DMS79 treated with DMSO at 0.1 percent for 48 hours (cell line): ENCODE measurements around the gene PPP1R9A.

ENCODE experiments used
- DNase-seq: peaks from one replicate; lab custom pipeline; 2025; lab: John Stamatoyannopoulos, UW

The PPP1R9A gene

DNA sequence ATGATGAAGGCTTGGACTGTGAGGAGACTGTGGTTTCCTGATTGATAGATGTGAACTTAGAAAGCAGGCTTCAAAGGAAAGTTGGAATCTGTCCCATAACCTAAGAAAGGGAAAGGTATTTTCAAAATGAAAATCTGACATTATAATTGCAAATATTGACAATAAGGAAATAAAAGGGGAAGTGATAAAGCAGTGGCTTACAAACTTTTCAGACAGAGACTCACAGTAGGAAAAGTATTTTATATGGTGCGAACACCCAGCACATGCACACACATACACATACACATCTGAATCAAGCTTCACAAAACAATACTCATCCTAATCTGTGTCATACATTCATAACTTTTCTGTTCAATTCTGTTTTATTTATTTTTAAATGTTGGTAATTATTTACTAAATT is 412.2 kb downstream of the PPP1R9A start:
- no peak for DNase-seq

DNA sequence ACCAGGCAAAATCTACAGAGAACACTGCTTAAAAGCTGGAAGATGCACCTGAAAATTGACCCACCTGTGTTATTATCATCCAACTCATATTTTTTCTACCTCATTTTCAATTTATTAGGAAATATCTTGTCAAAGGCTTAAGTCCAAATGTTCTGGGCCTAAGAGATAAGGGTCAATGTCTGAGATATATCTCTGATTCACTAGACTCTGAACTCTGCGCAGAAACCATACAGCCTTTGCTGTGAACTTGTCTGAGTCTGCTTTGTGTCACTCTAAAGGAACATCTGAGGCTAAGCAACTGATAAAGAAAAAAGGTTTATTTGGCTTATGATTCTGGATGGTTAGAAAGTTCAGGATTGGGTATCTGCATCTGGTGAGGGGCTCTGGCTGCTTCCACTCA is 413.3 kb downstream of the PPP1R9A start:
- DNase-seq, result no peak

DNA sequence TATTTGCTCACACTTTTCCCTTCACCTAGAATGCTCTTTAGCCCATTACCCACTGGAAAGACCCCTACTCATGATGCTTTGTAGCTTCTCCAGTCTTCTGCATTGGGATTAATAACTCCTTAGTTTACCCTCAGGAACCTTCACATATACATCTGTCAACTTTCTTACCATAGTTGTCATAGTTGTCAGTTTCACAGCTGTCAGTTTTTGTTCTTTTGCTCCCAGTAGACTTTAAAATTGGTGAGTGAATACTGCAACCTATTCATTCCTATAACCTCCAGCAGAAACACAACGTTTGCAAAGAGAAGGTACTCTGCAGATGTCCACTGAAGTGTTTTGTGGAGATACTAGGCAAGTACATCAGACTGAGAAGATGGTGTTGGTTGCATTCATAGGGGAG is 414.3 kb downstream of the PPP1R9A start:
- no peak for DNase-seq

DNA sequence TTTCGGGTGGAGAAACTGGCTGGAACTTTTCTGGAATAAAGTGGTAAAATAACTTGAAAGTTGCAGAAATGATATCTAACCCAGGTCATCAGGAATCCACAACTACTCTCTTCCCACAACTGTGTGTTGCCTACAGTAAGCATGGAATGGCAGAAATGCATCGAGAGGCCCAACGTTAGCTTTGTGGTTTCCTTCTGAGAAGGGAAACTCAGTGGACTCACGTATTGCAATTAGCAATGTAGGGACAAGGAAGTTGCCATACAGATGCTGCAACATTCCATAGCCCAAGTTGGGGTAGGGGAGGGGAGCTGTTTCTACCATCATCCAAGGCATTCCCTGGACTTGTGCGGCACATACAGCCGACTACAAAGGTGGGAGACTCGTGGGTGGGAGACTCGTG is 415.0 kb downstream of the PPP1R9A start:
- no peak for DNase-seq

DNA sequence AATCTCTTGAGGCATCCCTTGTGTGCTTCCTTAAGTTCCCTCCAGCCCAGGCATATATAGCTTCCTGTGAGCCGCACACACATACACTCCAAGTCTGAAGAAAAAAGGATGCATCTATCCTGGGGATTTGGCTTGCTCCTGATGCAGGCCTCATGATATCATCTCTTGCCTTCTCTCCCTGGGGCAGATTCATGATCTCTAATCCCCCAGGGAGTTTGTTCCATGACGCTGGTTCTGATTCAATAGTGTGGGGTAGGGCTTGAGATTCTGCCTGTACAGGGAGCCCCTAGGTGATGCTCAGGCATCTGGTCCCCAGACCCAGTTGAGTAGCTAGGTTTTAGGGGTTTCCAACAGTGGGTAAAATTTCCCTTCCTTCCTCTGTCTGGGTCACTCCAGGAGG is 415.5 kb downstream of the PPP1R9A start:
- no peak for DNase-seq

DNA sequence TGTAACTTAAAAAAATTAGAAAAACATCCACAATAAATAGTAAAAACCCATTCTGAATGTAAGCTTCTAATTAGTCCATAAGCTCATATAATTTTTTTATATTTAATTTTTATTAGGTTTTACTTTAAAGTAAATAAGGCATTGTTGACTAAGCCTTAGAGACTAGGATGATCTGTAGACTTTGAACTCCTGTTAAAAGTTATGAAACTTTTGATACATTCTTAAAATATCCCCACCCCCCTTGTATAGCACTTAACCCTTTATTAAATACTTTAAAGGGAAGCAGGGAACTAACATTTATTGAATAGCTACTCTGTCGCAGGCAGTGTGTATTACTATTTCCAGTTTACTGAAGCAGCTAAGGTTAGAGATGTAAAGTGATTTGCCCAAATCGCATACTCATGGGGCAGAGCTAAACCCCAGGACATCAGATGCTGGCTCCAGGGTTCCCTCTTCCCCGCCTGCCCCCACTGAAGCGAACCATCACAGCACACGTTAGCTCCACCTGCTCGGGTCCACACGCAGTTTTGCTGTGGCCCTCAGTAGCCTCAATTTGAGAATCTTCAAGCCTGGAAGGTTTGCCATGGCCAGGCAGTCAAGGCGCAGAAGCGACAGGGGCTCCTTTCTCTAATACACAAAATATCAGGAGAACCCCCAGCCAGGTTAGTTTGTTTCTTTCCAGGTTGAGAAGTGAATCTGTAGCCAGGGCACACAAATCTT is 416.2 kb downstream of the PPP1R9A start:
- no peak for DNase-seq

DNA sequence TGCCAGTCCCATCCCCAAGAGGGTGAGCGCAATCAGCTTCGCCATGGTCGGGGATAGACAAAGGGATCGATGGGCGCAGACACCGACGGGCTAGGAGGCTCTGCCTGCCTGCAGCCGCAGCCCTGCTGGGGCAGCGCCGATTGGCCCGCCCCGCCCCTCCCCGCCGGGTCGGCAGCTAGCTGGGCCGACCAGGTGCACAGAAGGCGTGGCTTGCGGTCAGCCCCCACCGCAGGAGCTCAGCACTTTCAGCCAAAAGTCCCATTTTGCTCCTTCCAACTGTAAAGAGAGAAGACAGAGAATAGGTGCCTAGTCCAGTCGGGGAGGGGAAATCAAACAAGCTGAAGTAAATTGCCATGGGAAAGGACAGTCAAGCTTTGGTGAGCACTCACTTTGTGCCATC is 417.0 kb downstream of the PPP1R9A start, which contains the start of gene PON1:
Gene PON1 (minus strand): TSS at position 102 of the 400 bp plus-strand sequence. CDS start 57 bp downstream, at position 45.
- DNase-seq, result no peak

DNA sequence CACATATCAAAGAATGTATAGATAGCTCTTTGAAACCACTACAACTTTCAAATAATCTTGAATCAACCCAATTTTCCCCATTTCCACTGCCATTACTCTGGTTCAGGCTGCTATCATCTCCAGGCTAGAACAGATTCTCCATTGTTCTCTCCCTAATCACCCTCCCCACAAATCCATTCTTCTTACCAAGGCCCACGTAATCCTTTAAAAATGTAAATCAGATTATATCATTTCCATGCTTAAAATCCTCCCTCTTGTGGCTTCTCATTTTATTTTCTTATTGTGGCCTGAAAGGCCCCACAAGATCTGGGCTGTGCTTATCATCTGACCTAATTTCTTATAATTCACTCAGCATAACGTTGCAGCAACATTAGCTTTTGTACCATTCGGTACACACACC is 420.0 kb downstream of the PPP1R9A start:
- DNase-seq, result no peak

DNA sequence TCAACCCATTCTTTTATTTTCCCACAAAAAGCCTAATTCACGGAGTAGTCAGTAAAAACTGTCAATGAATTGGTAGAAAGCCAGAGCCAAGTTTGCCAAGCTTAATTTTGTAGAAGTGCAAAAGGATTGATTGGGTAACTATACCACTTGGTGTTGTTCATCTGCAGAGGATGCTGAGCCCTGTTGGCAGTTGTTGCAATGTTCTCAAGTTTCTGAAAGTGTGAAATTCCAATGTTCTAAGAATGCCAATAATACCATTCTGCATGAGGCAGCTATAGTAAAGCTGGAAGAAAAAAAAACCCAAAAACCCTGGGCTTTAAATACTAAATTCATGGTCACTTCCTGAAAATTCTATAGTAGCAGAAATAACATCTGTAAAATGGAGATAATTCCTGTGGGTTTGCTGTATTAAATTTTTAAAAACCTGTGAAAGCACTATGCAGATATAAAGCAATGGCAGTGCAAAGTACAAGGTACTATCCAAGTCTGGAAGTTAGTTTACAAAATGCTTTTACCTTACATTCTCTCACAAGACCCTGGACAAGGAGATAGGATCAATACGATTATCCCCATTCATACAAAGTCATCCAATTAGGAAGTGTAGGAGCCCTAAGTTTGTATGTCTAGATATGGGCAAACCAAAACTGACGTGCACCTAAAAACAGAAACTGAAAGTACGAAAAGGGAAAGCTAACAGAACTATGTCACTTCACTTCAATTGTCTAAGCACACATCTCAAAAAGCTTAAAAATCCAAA is 423.0 kb downstream of the PPP1R9A start:
- no peak for DNase-seq

DNA sequence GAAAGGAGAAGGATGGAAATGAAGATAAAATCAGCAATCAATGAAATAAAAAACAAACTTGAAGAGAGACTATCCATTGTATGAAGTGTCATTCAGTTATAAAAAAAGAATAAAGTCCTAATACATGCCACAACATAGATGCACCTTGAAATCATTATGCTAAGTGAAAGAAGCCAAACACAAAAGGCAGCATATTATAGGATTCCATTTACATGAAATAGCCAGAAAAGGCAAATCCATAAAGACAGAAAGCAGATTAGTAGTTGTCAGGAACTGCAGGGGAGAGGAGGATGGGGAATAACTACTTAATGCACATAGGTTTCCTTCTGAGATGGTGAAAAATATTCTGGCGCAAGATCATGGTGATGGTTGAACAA is 423.6 kb downstream of the PPP1R9A start:
- DNase-seq, result no peak

DNA sequence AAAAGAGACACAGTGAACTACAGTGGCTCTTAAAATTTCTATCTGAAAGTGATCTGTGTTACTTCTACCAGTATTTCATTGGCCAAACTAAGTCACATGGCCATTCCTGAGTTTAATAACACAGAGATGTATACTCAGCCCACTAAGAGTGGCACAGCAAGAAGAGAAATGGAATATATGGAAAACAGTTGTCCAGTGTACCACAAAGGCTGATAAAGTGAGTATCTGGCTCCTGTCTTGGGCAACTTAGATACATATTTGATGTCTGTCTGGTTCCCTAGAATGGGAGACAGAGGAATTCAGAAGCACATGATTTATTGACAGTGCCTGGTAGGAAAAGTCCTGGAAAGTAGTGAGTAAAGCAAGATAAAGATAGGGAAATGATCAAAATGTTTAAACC is 427.1 kb downstream of the PPP1R9A start:
- DNase-seq, result no peak

DNA sequence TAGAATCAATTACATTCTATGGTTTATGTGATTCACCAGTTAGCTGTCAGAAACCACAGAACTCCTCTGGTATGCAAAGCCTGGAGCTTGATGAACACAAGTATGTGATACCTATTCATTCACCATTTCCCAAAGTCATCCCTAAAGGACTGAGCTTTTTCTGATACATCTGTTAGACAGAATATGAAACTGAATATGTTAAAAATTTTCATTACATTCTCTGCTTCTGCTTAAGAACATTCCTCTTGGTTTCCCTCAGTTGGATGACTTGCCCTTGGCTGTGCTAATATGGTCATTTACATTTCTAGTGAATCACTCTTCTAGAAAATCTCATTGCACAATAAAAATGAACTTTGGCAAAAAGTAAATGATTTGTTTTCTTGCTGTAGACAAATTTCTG is 427.7 kb downstream of the PPP1R9A start:
- DNase-seq, result no peak

DNA sequence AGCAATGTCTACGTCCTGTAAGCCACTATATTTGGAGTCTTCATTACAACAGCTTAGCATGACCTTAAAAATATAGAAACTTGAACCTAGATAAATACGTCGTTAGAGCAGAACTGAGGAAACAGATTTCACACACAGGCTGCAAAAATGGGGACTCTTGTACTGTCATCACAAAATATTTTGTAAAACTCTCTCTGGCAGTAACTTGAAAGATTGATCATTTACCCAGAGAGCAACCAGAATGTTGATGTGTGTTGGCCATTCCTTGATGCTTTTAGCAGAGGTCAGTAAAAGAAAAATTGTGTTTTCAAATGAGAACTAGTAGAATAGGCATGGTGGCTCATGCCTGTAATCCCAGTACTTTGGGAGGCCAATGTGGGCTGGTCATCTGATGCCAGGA is 431.4 kb downstream of the PPP1R9A start:
- no peak for DNase-seq

DNA sequence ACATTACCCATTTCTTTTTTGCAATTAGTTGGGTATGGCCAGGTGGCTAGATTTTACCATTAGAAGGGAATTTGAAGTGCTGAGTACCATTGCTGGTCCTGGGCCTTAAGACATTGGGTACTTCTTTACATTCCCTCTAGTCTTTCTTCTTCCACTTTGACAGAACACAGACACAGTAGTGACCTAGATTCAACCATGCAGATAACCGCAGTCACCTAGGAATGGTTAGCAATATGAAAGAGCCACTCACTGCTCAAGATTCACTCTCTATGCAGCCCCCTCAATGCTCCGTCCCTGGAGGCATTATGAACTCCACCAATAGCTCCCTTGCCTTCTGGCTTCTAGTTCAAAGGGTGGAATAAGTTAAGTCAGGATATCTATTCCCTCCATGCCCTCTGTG is 433.1 kb downstream of the PPP1R9A start:
- DNase-seq, result no peak

DNA sequence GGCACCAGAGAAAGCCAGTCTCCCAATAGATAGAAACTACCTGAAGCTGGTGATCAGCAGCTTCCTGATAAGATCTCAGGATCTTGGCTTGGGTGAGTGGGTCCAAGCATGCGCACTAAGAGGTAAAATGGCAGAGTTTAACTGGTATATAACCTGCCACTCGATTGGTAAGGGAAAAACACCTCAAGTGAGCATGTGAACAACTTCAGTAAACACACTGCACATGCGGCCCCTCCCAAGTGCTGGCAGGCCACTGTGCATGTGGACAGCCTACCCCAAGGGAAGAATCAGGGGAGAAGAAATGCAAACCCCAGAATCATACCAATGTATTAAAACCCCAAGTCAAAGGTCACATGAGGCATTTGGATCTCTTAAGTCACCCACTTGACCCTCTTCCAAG is 434.6 kb downstream of the PPP1R9A start:
- no peak for DNase-seq

DNA sequence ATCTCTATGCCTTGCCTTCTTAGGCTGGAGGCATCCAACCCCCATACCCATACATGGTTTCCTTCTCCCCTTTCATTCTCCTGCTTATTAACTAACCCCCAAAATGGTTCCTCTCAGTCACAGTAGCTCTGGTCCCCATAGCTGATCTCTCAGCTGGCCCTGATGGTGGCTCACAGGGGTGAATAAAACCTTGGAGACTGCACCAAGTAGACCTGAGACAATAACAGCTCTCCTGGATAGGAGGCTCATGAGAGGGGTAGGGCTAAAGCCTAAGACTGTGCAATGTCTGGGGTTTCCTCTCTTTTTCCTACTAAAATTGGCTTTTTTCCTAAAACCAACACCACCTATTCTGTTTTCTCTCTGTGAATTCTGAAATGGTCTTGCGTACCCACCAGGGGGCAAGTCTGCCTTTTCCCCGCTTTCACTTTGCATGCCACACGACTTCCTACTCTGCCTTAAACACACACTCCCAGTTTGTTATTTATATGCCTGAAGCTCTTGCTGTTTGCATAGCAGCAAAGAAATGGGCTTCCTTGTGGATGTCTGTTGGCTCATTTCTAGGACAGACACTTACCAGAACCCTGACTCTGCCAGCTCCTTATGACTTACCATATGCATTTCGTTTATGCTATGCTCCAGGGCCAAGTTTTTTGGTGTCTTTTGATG is 435.4 kb downstream of the PPP1R9A start:
- no peak for DNase-seq
